ENCODE measurements around the gene CYP19A1. TPM values are rescaled to one million over a fixed set of nuclear protein-coding genes. Genes with fewer than 3 reads are reported as not detected.

The CYP19A1 gene
- total RNA-seq, 1 experiment from 2014 or later, result 0.94 TPM

GRCh38 chr15:51346136-51346535 is 7.7 kb upstream of the CYP19A1 start:
- intact Hi-C loops (cut with micrococcal nuclease; ENCODE audit: unreplicated experiment), result no loop called here
- Histone ChIP-seq H3K27ac (no peak overlapping the region), H3K4me3 (no peak overlapping the region), H3K36me3 (ENCODE audit: low read depth) (no peaks in the 10 kb centered on the region), H3F3A (ENCODE audit: insufficient read depth, low read depth) (no peaks in the 10 kb centered on the region), H3K27me3 (ENCODE audit: insufficient read depth, low read depth) (no peaks in the 10 kb centered on the region), H3K79me2 (ENCODE audit: low read depth) (no peaks in the 10 kb centered on the region), H3K9me2 (ENCODE audit: insufficient read depth) (no peaks in the 10 kb centered on the region), H2AFZ (no peak overlapping the region), H3K4me2 (no peak overlapping the region), H4K20me1 (ENCODE audit: insufficient read depth) (no peaks in the 10 kb centered on the region), H3K4me1 (replicated peaks; ENCODE audit: insufficient read depth) (no peaks in the 10 kb centered on the region), H3K9me3 (ENCODE audit: insufficient read depth, low read depth) (no peaks in the 10 kb centered on the region)
- BruUV-seq (replicated peaks), result no TSS peak
- no peak for DNase-seq
- ChIA-PET CTCF (no interaction called here), POLR2A (ENCODE audit: unreplicated experiment) (no interaction called here)
- TF ChIP-seq EZH2 (IDR thresholded peaks at IDR 0.05; ENCODE audit: low read depth), result no peak
- TF ChIP-seq, protein P1, sequence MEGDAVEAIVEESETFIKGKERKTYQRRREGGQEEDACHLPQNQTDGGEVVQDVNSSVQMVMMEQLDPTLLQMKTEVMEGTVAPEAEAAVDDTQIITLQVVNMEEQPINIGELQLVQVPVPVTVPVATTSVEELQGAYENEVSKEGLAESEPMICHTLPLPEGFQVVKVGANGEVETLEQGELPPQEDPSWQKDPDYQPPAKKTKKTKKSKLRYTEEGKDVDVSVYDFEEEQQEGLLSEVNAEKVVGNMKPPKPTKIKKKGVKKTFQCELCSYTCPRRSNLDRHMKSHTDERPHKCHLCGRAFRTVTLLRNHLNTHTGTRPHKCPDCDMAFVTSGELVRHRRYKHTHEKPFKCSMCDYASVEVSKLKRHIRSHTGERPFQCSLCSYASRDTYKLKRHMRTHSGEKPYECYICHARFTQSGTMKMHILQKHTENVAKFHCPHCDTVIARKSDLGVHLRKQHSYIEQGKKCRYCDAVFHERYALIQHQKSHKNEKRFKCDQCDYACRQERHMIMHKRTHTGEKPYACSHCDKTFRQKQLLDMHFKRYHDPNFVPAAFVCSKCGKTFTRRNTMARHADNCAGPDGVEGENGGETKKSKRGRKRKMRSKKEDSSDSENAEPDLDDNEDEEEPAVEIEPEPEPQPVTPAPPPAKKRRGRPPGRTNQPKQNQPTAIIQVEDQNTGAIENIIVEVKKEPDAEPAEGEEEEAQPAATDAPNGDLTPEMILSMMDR (conservative IDR thresholded peaks at IDR 0.05), result no peak

DNA sequence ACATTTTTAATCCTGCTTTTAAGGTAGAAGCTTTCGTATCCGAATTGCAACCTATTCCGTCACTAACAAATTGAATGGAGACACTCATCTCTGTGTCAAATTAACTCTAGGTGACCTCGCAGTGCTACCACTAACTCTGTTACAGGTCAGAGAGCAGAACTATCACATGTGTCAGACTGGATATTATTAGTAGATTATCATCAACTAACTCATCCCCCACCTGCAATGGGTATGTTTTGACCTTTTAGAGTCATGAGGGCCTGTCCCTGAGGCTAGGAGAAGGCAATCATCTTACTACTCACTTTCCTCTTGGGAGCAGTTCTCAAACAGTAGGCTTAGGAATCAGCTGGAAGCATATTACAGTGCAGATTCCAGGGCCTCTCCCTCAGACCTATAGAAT is 5.1 kb upstream of the CYP19A1 start:
- Histone ChIP-seq H3K4me2 (no peak overlapping the region), H3K36me3 (ENCODE audit: low read depth) (no peaks in the 10 kb centered on the region), H3K9me2 (ENCODE audit: insufficient read depth) (no peaks in the 10 kb centered on the region), H3K9me3 (ENCODE audit: insufficient read depth, low read depth) (no peaks in the 10 kb centered on the region), H3F3A (ENCODE audit: insufficient read depth, low read depth) (no peaks in the 10 kb centered on the region), H3K4me1 (replicated peaks; ENCODE audit: insufficient read depth) (no peaks in the 10 kb centered on the region), H2AFZ (no peak overlapping the region), H3K27me3 (ENCODE audit: insufficient read depth, low read depth) (no peaks in the 10 kb centered on the region), H4K20me1 (ENCODE audit: insufficient read depth) (no peaks in the 10 kb centered on the region), H3K79me2 (ENCODE audit: low read depth) (no peaks in the 10 kb centered on the region), H3K4me3 (no peak overlapping the region), H3K27ac (no peak overlapping the region)
- POLR2A ChIA-PET (ENCODE audit: unreplicated experiment), result no interaction called here
- intact Hi-C loops (cut with micrococcal nuclease; ENCODE audit: unreplicated experiment), result no loop called here
- no peak for DNase-seq
- CTCF ChIA-PET, result no interaction called here
- BruUV-seq (replicated peaks), result no TSS peak
- no peak for TF ChIP-seq EZH2 (IDR thresholded peaks at IDR 0.05; ENCODE audit: low read depth)
- TF ChIP-seq, protein P1 (conservative IDR thresholded peaks at IDR 0.05), result no peak

DNA sequence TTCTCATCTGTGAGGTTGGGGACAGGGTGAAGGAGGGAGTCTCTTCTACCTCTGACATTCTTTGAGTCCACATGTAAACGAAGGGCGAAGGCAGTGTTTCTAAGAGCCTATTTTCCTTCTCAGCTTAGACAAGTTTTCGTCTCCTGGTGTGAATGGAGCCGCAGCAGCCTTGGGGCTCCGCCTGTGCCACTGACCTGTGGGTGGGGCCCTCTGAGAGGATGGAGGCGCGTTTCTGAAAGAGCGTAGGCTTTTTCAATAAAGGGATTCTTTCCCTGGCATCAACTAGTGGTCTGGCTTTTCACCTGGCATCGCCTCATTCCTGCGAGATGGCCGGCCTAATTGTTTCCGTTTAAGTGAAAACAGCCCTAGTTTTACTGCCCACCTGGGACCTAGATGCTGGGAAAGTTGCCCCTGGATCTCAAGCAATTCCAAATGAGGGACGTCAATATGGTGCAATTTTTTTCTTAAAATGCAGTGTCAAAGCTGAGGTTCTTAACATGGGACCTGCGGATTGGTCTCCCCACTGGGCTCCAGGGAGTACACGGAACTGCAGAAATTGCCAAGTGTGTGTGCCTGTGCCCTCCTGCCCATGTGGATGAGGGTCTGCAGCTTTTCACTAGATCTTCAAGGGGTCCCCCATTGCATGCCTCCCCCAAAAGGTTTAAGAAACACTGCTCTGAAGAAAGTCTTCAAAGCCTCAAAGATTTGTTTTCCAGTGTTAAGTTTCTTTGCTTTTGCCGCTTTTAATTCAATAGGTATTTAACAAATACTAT is 4.0 kb upstream of the CYP19A1 start:
- Histone ChIP-seq H4K20me1 (ENCODE audit: insufficient read depth) (no peaks in the 10 kb centered on the region), H3K27ac (no peak overlapping the region), H3K36me3 (ENCODE audit: low read depth) (no peaks in the 10 kb centered on the region), H3K9me2 (ENCODE audit: insufficient read depth) (no peaks in the 10 kb centered on the region), H3K4me3 (no peak overlapping the region), H2AFZ (no peak overlapping the region), H3K79me2 (ENCODE audit: low read depth) (no peaks in the 10 kb centered on the region), H3K9me3 (ENCODE audit: insufficient read depth, low read depth) (no peaks in the 10 kb centered on the region), H3K27me3 (ENCODE audit: insufficient read depth, low read depth) (no peaks in the 10 kb centered on the region), H3F3A (ENCODE audit: insufficient read depth, low read depth) (no peaks in the 10 kb centered on the region), H3K4me1 (replicated peaks; ENCODE audit: insufficient read depth) (no peaks in the 10 kb centered on the region), H3K4me2 (no peak overlapping the region)
- intact Hi-C loops (cut with micrococcal nuclease; ENCODE audit: unreplicated experiment), result no loop called here
- BruUV-seq (replicated peaks), result no TSS peak
- ChIA-PET POLR2A (ENCODE audit: unreplicated experiment) (no interaction called here), CTCF (no interaction called here)
- no peak for DNase-seq
- TF ChIP-seq, protein P1 (conservative IDR thresholded peaks at IDR 0.05), result no peak
- no peak for TF ChIP-seq EZH2 (IDR thresholded peaks at IDR 0.05; ENCODE audit: low read depth)

All from PC-9 (cell line).